BLaER1 (cell line): Measurements from ENCODE around the gene MAU2.
"Not testable (repeated sequence)": the region's sequence is repeated elsewhere in the genome, so short reads cannot be mapped to it uniquely, and the experiment has no call there.

Source experiments
- H3K27ac ChIP-seq: shearing (Covaris generic); formaldehyde crosslinking; 2 replicates; pipeline ENCODE4 v1.8.1; 2022
- H3K27me3 ChIP-seq: shearing (Covaris generic); formaldehyde crosslinking; 2 replicates; pipeline ENCODE4 v1.8.1; 2022
- H3K36me3 ChIP-seq: shearing (Covaris generic); formaldehyde crosslinking; 2 replicates; pipeline ENCODE4 v1.8.1; 2022
- H3K4me1 ChIP-seq: shearing (Covaris generic); formaldehyde crosslinking; 2 replicates; pipeline ENCODE4 v1.8.1; 2022
- H3K4me2 ChIP-seq: shearing (Covaris generic); formaldehyde crosslinking; 2 replicates; pipeline ENCODE4 v1.8.1; 2022
- H3K4me3 ChIP-seq: shearing (Covaris generic); formaldehyde crosslinking; 2 replicates; pipeline ENCODE4 v1.8.1; 2022
- H3K9ac ChIP-seq: shearing (Covaris generic); formaldehyde crosslinking; 2 replicates; pipeline ENCODE4 v1.8.1; 2022
- H3K9me3 ChIP-seq: shearing (Covaris generic); formaldehyde crosslinking; 2 replicates; pipeline ENCODE4 v1.8.1; 2022
- H4K20me1 ChIP-seq: shearing (Covaris generic); formaldehyde crosslinking; 2 replicates; pipeline ENCODE4 v1.8.1; 2022
- Cebpa-rat ChIP-seq: shearing (Covaris generic); IDR thresholded peaks from 2 replicates; pipeline ENCODE4 v1.8.1; 2022

The MAU2 gene

GRCh38 chr19:19343762-19344161 is 23.1 kb downstream of the MAU2 start:
- Histone ChIP-seq H3K36me3 (peaks cover 98% of the 10 kb centered on the region), H3K9ac (no peak overlapping the region), H4K20me1 (peaks cover 44% of the 10 kb centered on the region), H3K27me3 (no peaks in the 10 kb centered on the region), H3K9me3 (no peaks in the 10 kb centered on the region), H3K27ac (no peak overlapping the region), H3K4me1 (no peaks in the 10 kb centered on the region), H3K4me3 (no peak overlapping the region), H3K4me2 (no peak overlapping the region)
- no peak for TF ChIP-seq Cebpa-rat

GRCh38 chr19:19345232-19345631 is 24.6 kb downstream of the MAU2 start:
- Histone ChIP-seq H3K36me3 (peaks cover 99% of the 10 kb centered on the region), H3K4me2 (no peak overlapping the region)
- TF ChIP-seq Cebpa-rat = no peak

DNA sequence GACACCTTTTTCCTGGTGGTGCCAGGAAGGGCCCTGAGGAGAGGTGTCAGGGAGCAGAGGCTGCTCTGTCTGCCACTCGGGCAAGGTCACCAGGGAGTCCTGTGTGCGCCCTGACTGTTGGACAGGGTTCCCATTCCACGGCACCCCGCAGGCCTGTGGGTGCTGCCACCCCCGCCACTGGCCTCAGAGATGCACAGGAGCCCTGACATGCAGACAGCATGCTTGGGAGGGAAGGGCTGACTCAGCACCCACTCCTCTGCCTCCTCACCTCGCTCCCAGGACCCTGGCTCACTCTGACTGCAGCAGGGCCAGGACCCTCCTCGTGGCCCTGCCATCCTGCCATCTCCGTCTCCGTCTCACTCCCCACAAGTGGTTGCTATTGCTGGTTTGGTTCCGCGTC is 25.3 kb downstream of the MAU2 start:
- H3K9me3 ChIP-seq = no peaks in the 10 kb centered on the region
- no peak overlapping the region for H3K9ac ChIP-seq
- no peak overlapping the region for H3K4me3 ChIP-seq
- no peak for TF ChIP-seq Cebpa-rat
- no peak overlapping the region for H3K4me2 ChIP-seq
- H4K20me1 ChIP-seq = peaks cover 41% of the 10 kb centered on the region
- H3K4me1 ChIP-seq = no peaks in the 10 kb centered on the region
- no peaks in the 10 kb centered on the region for H3K27me3 ChIP-seq
- H3K27ac ChIP-seq = no peak overlapping the region
- peaks cover 100% of the 10 kb centered on the region for H3K36me3 ChIP-seq

More at GRCh38 chr19:19345232-19345631, 24.6 kb downstream of the MAU2 start:
- Histone ChIP-seq H3K27me3 (no peaks in the 10 kb centered on the region), H4K20me1 (peaks cover 44% of the 10 kb centered on the region), H3K4me1 (no peaks in the 10 kb centered on the region), H3K9me3 (no peaks in the 10 kb centered on the region), H3K9ac (no peak overlapping the region), H3K4me3 (no peak overlapping the region), H3K27ac (no peak overlapping the region)

DNA sequence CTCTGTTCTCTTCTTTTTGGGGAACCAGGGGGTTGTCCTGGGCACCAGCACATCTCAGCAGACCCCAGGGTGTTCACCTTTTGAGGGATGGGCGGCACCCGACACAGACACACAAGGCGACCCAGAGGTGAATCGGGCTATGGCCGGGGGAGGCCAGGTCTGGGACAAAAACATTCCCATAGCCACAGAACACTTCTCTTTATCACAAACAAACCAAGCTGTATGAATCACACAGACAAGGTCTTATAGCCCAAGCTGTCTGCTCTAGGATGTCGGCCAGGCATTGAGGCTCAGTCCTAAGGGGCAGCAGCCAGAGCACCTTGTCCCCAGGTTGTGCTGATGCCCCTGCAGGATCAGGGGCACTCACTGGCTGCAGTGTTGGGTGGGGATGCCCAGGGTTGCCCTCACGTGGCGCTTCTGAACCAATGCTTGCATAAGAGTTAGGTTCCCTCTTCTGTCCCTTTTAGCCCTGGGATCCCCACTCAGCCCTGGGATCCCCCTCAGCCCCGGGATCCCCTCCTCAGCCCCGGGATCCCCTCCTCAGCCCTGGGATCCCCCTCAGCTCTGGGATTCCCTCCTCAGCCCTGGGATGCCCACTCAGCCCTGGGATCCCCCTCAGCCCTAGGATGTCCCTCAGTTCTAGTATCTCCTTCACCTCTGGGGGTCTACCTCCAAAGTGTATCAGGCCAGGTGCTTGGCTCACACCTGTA is 26.9 kb downstream of the MAU2 start:
- no peak overlapping the region for H3K4me3 ChIP-seq
- no peak overlapping the region for H3K27ac ChIP-seq
- no peak for TF ChIP-seq Cebpa-rat
- peaks cover 25% of the 10 kb centered on the region for H4K20me1 ChIP-seq
- H3K9me3 ChIP-seq = no peaks in the 10 kb centered on the region
- no peak overlapping the region for H3K9ac ChIP-seq
- H3K4me1 ChIP-seq = no peaks in the 10 kb centered on the region
- H3K36me3 ChIP-seq = peaks cover 100% of the 10 kb centered on the region
- no peak overlapping the region for H3K4me2 ChIP-seq
- H3K27me3 ChIP-seq = no peaks in the 10 kb centered on the region

GRCh38 chr19:19348266-19348665 is 27.6 kb downstream of the MAU2 start:
- H4K20me1 ChIP-seq = peaks cover 24% of the 10 kb centered on the region
- TF ChIP-seq Cebpa-rat = no peak
- no peak overlapping the region for H3K4me3 ChIP-seq
- H3K36me3 ChIP-seq = peaks cover 100% of the 10 kb centered on the region
- no peaks in the 10 kb centered on the region for H3K9me3 ChIP-seq
- H3K9ac ChIP-seq = no peak overlapping the region
- no peak overlapping the region for H3K27ac ChIP-seq
- no peaks in the 10 kb centered on the region for H3K4me1 ChIP-seq
- no peak overlapping the region for H3K4me2 ChIP-seq
- H3K27me3 ChIP-seq = no peaks in the 10 kb centered on the region

GRCh38 chr19:19349365-19349764 is 28.7 kb downstream of the MAU2 start:
- TF ChIP-seq Cebpa-rat = no peak
- Histone ChIP-seq H3K9ac (no peak overlapping the region), H3K4me3 (no peak overlapping the region), H3K27me3 (no peaks in the 10 kb centered on the region), H3K4me2 (no peak overlapping the region), H3K27ac (no peak overlapping the region), H3K36me3 (peaks cover 100% of the 10 kb centered on the region), H4K20me1 (peaks cover 24% of the 10 kb centered on the region), H3K4me1 (no peaks in the 10 kb centered on the region), H3K9me3 (no peaks in the 10 kb centered on the region)

GRCh38 chr19:19350756-19351155 is 30.1 kb downstream of the MAU2 start:
- H3K4me3 ChIP-seq, H3K9ac ChIP-seq, H3K27ac ChIP-seq, H3K4me2 ChIP-seq, H3K27me3 ChIP-seq, H3K9me3 ChIP-seq, H3K4me1 ChIP-seq: not testable (repeated sequence)
- peaks cover 11% of the 10 kb centered on the region for H4K20me1 ChIP-seq
- H3K36me3 ChIP-seq = peaks cover 100% of the 10 kb centered on the region

- no peak overlapping the region for H3K27ac ChIP-seq
- H4K20me1 ChIP-seq = peaks cover 6% of the 10 kb centered on the region; the same call in 1 of the 2 replicates
- H3K36me3 ChIP-seq = peaks cover 98% of the 10 kb centered on the region
- no peak overlapping the region for H3K4me2 ChIP-seq
- H3K4me3 ChIP-seq = no peak overlapping the region
- peaks cover 3% of the 10 kb centered on the region for H3K4me1 ChIP-seq
- TF ChIP-seq Cebpa-rat = no peak
- no peaks in the 10 kb centered on the region for H3K9me3 ChIP-seq
- no peak overlapping the region for H3K9ac ChIP-seq
- no peaks in the 10 kb centered on the region for H3K27me3 ChIP-seq
Measured at GRCh38 chr19:19352823-19353222, 32.2 kb downstream of the MAU2 start.

- H3K27ac ChIP-seq = no peak overlapping the region
- no peaks in the 10 kb centered on the region for H3K9me3 ChIP-seq
- H3K4me1 ChIP-seq = peaks cover 15% of the 10 kb centered on the region
- H3K4me2 ChIP-seq = no peak overlapping the region
- TF ChIP-seq Cebpa-rat = no peak
- H3K27me3 ChIP-seq = no peaks in the 10 kb centered on the region
- no peak overlapping the region for H3K4me3 ChIP-seq
- peaks cover 90% of the 10 kb centered on the region for H3K36me3 ChIP-seq
- no peaks in the 10 kb centered on the region for H4K20me1 ChIP-seq
- H3K9ac ChIP-seq = no peak overlapping the region
Measured at GRCh38 chr19:19354007-19354406, 33.4 kb downstream of the MAU2 start.

- TF ChIP-seq Cebpa-rat = no peak
- no peak overlapping the region for H3K4me2 ChIP-seq
- no peaks in the 10 kb centered on the region for H3K9me3 ChIP-seq
- H3K36me3 ChIP-seq = peaks cover 82% of the 10 kb centered on the region
- H3K27me3 ChIP-seq = no peaks in the 10 kb centered on the region
- H3K4me1 ChIP-seq = peaks cover 18% of the 10 kb centered on the region
- H3K4me3 ChIP-seq = no peak overlapping the region
- H3K9ac ChIP-seq = no peak overlapping the region
- no peaks in the 10 kb centered on the region for H4K20me1 ChIP-seq
- H3K27ac ChIP-seq = no peak overlapping the region
Measured at GRCh38 chr19:19354932-19355331, 34.3 kb downstream of the MAU2 start.

GRCh38 chr19:19355606-19356139 is 35.0 kb downstream of the MAU2 start:
- no peak overlapping the region for H3K4me2 ChIP-seq
- H3K27ac ChIP-seq = no peak overlapping the region
- no peaks in the 10 kb centered on the region for H3K27me3 ChIP-seq
- peaks cover 25% of the 10 kb centered on the region for H3K4me1 ChIP-seq
- no peak for TF ChIP-seq Cebpa-rat
- H3K4me3 ChIP-seq = no peak overlapping the region
- H3K36me3 ChIP-seq = peaks cover 75% of the 10 kb centered on the region
- no peaks in the 10 kb centered on the region for H3K9me3 ChIP-seq
- no peaks in the 10 kb centered on the region for H4K20me1 ChIP-seq
- no peak overlapping the region for H3K9ac ChIP-seq
